CD14-positive monocyte (primary cell): ENCODE data around the gene UNK. TPM values are rescaled to one million over a fixed set of nuclear protein-coding genes. Genes with fewer than 3 reads are reported as not detected.
"Not testable (repeated sequence)": the region's sequence is repeated elsewhere in the genome, so short reads cannot be mapped to it uniquely, and the experiment has no call there.

ENCODE experiments used
- DNase-seq, 3 donors: peaks; one replicate each; pipeline ENCODE4 v3.0.0-alpha.2; 2011 to 2022
- H2AFZ ChIP-seq: 2 replicates; pipeline ENCODE4 v1.6.0; 2012; ENCODE audit warnings: mild to moderate bottlenecking, low read depth, low read length, inconsistent platforms; ENCODE audit not compliant: insufficient read depth, poor library complexity, severe bottlenecking
- H3K27ac ChIP-seq, 2 donors: 1 replicate in 1 of 2; 2 replicates in 1 of 2; pipeline ENCODE4 v1.5.1; 2012 to 2013; ENCODE audit warnings: low read length in 2 of 2, control low read depth in 1 of 2, inconsistent platforms in 1 of 2, low read depth in 1 of 2, mild to moderate bottlenecking in 1 of 2
- H3K27me3 ChIP-seq, 2 donors: one replicate each; pipeline versions ENCODE4 v1.6.0 to v1.6.1; 2011 to 2013; ENCODE audit warnings: low read length in 2 of 2; ENCODE audit not compliant: control insufficient read depth in 2 of 2, insufficient read depth in 2 of 2
- H3K36me3 ChIP-seq, 2 donors: replicated peaks in 1 of 2; 1 replicate in 1 of 2; 2 replicates in 1 of 2; pipeline versions ENCODE4 v1.5.1 to v1.6.1; 2012 to 2013; ENCODE audit warnings: low read length in 2 of 2, control low read depth in 1 of 2, inconsistent platforms in 1 of 2, mild to moderate bottlenecking in 1 of 2; ENCODE audit not compliant: insufficient read depth in 2 of 2, control insufficient read depth in 1 of 2
- H3K4me1 ChIP-seq, 2 donors: 1 replicate in 1 of 2; 2 replicates in 1 of 2; pipeline versions ENCODE4 v1.5.1 to v1.6.1; 2012 to 2013; ENCODE audit warnings: low read length in 2 of 2, control low read depth in 1 of 2, inconsistent platforms in 1 of 2, mild to moderate bottlenecking in 1 of 2, moderate library complexity in 1 of 2; ENCODE audit not compliant: insufficient read depth in 2 of 2, control insufficient read depth in 1 of 2
- H3K4me2 ChIP-seq: replicated peaks from 2 replicates; pipeline ENCODE3; 2012; ENCODE audit warnings: low read length, moderate library complexity, mild to moderate bottlenecking; ENCODE audit not compliant: poor library complexity, severe bottlenecking; ENCODE audit errors: extremely low read depth
- H3K4me3 ChIP-seq, 3 experiments: fragments of 200-600 bp in 1 of 3; sonication (generic) in 1 of 3; replicated peaks in 1 of 3; 1 replicate in 2 of 3; 2 replicates in 1 of 3; pipeline ENCODE4 v1.5.1; 2011 to 2013; ENCODE audit warnings: low read length in 3 of 3, mild to moderate bottlenecking in 3 of 3, control low read depth in 2 of 3, low read depth in 2 of 3, inconsistent platforms in 1 of 3, moderate library complexity in 1 of 3
- H3K79me2 ChIP-seq: 2 replicates; pipeline ENCODE4 v1.6.0; 2012; ENCODE audit warnings: mild to moderate bottlenecking, control low read depth, inconsistent platforms, low read length, moderate library complexity; ENCODE audit not compliant: insufficient read depth
- H3K9ac ChIP-seq: 2 replicates; pipeline ENCODE4 v1.6.0; 2017; ENCODE audit warnings: low read length, mild to moderate bottlenecking; ENCODE audit not compliant: insufficient read depth, poor library complexity, severe bottlenecking
- H3K9me3 ChIP-seq, 2 donors: replicated peaks in 1 of 2; 1 replicate in 1 of 2; 2 replicates in 1 of 2; pipeline versions ENCODE4 v1.5.1 to v1.6.1; 2012 to 2013; ENCODE audit warnings: low read length in 2 of 2, control low read depth in 1 of 2; ENCODE audit not compliant: control insufficient read depth in 1 of 2, insufficient read depth in 1 of 2
- H4K20me1 ChIP-seq: 2 replicates; pipeline ENCODE4 v1.6.0; 2012; ENCODE audit warnings: mild to moderate bottlenecking, low read length, control low read depth, moderate library complexity; ENCODE audit not compliant: insufficient read depth
- H3K27ac Mint-ChIP-seq, 7 donors: one replicate each; pipeline ENCODE4 v1.8.0; 2020; ENCODE audit warnings: mild to moderate bottlenecking in 7 of 7, mixed read lengths in 7 of 7, moderate library complexity in 6 of 7, inconsistent platforms in 2 of 7
- H3K27me3 Mint-ChIP-seq, 3 donors: one replicate each; pipeline ENCODE4 v1.8.0; 2021 to 2022; ENCODE audit warnings: low read depth in 3 of 3, mild to moderate bottlenecking in 3 of 3, mixed read lengths in 3 of 3, moderate library complexity in 3 of 3, inconsistent platforms in 1 of 3
- H3K36me3 Mint-ChIP-seq, 2 donors: one replicate each; pipeline ENCODE4 v1.8.0; 2020; ENCODE audit warnings: mixed read lengths in 2 of 2, inconsistent platforms in 1 of 2, mild to moderate bottlenecking in 1 of 2
- H3K4me1 Mint-ChIP-seq: one replicate; pipeline ENCODE4 v1.8.0; 2020; ENCODE audit warnings: mild to moderate bottlenecking, mixed read lengths
- H3K4me3 Mint-ChIP-seq, 2 donors: one replicate each; pipeline ENCODE4 v1.8.0; 2020; ENCODE audit warnings: mild to moderate bottlenecking in 2 of 2, mixed read lengths in 2 of 2, moderate library complexity in 1 of 2
- H3K9me3 Mint-ChIP-seq, 7 donors: one replicate each; pipeline ENCODE4 v1.8.0; 2020 to 2022; ENCODE audit warnings: mixed read lengths in 7 of 7, mild to moderate bottlenecking in 6 of 7, moderate library complexity in 6 of 7, inconsistent platforms in 2 of 7
- CTCF ChIP-seq: fragments of 200-600 bp; IDR thresholded peaks from one replicate; pipeline ENCODE4 v1.8.0; 2022; ENCODE audit warnings: antibody characterized with exemption, mild to moderate bottlenecking
- WGBS: methylation state at CpG from one replicate; pipeline ENCODE4 v1.1.5; 2013; ENCODE audit warnings: missing lambda C conversion rate; ENCODE audit not compliant: insufficient coverage; 5-methylcytosine and 5-hydroxymethylcytosine counted together
- intact Hi-C, 2 donors: fragments of 100-400 bp; cut with micrococcal nuclease; formaldehyde crosslinking; loops; one replicate each; pipeline versions ENCODE4 v1.15.0 to v1.15.1; 2023
- polyA plus RNA-seq, 3 donors: library from polyadenylated mRNA; depleted of rRNA in 1 of 3; unstranded in 2 of 3; stranded (reverse) in 1 of 3; fragments of 300-500 nt in 2 of 3; fragments of >200 nt in 1 of 3; fragmentation: Illumina TruSeq in 2 of 3; gene quantifications; 1 replicate in 2 of 3; 2 replicates in 1 of 3; pipeline ENCODE4 v1.2.3, GENCODE V29; 2012 to 2021

UNK gene
- polyA plus RNA-seq, 3 donors, result 6.3 to 12.9 (median 7.8) TPM

DNA sequence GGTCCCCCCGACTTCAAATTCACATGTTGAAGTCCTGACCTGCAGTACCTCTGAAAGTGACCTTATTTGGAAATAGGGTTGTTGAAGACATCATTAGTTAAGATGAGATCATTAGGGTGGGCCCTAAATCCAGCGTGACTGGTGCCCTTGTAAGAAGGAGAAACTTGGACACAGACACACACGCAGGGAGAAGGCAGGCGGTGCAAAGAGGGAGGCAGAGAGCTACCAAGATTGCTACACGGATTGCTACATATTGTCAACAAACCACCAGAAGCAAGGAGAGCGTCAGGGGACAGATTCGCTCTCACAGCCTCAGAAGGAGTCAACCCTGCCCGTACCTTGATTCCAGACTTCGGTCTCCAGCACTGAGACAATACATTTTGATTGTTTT lies 77.3 kb downstream of the UNK start:
- H3K27ac ChIP-seq, result no peak overlapping the region
- H3K36me3 ChIP-seq, result no peaks in the 10 kb centered on the region
- Mint-ChIP-seq H3K9me3 (peaks cover 0 to 1% (median 0%) of the 10 kb centered on the region in 7 donors), H3K4me3 (no peak overlapping the region), H3K4me1 (peaks cover 34% of the 10 kb centered on the region), H3K27me3 (peaks cover 0 to 4% (median 0%) of the 10 kb centered on the region in 3 donors), H3K27ac (peak overlapping the region in 1 of 7 donors; percentile 48), H3K36me3 (no peaks in the 10 kb centered on the region)
- H3K9ac ChIP-seq, result no peak overlapping the region
- no peak for TF ChIP-seq CTCF
- H3K9me3 ChIP-seq, result no peaks in the 10 kb centered on the region
- no peaks in the 10 kb centered on the region for H3K79me2 ChIP-seq
- WGBS, result 80% methylated on average over 7 of the region's 9 CpGs
- intact Hi-C loops, result no loop called here
- no peak overlapping the region for H2AFZ ChIP-seq
- peaks cover 36 to 45% of the 10 kb centered on the region in 2 donors for H3K4me1 ChIP-seq
- no peak for DNase-seq
- no peak overlapping the region for H3K4me3 ChIP-seq
- no peaks in the 10 kb centered on the region for H3K27me3 ChIP-seq
- no peaks in the 10 kb centered on the region for H4K20me1 ChIP-seq
- no peak overlapping the region for H3K4me2 ChIP-seq

GRCh38 chr17:75864448-75864871 lies 79.9 kb downstream of the UNK start:
- DNase-seq, result peak in 2 of 3 donors; percentile 38 to 41
- H3K4me1 Mint-ChIP-seq, result peaks cover 15% of the 10 kb centered on the region
- H3K27ac Mint-ChIP-seq, result peak overlapping the region in 4 of 7 donors; percentile 41 to 81 (median 74)
- H3K4me2 ChIP-seq, result peak overlapping the region; percentile 22
- TF ChIP-seq CTCF, result no peak
- peaks cover 14 to 23% of the 10 kb centered on the region in 2 donors for H3K4me1 ChIP-seq
- peaks cover 0 to 3% (median 0%) of the 10 kb centered on the region in 3 donors for H3K27me3 Mint-ChIP-seq
- no peaks in the 10 kb centered on the region for H3K27me3 ChIP-seq
- no peak overlapping the region for H3K4me3 Mint-ChIP-seq
- 2% methylated on average over 4 of the region's 8 CpGs for WGBS
- H3K9me3 Mint-ChIP-seq, result peaks cover 0 to 1% (median 0%) of the 10 kb centered on the region in 7 donors
- no peaks in the 10 kb centered on the region for H3K36me3 ChIP-seq
- H4K20me1 ChIP-seq, result no peaks in the 10 kb centered on the region
- no peak overlapping the region for H3K9ac ChIP-seq
- no peaks in the 10 kb centered on the region for H3K79me2 ChIP-seq
- peak overlapping the region; percentile 56 for H2AFZ ChIP-seq
- H3K9me3 ChIP-seq, result no peaks in the 10 kb centered on the region
- H3K36me3 Mint-ChIP-seq, result no peaks in the 10 kb centered on the region
- intact Hi-C loops, result no loop called here
- peak overlapping the region in 1 of 2 donors; percentile 31 for H3K27ac ChIP-seq
- H3K4me3 ChIP-seq, result peak overlapping the region in 1 of 3 experiments; percentile 17

DNA sequence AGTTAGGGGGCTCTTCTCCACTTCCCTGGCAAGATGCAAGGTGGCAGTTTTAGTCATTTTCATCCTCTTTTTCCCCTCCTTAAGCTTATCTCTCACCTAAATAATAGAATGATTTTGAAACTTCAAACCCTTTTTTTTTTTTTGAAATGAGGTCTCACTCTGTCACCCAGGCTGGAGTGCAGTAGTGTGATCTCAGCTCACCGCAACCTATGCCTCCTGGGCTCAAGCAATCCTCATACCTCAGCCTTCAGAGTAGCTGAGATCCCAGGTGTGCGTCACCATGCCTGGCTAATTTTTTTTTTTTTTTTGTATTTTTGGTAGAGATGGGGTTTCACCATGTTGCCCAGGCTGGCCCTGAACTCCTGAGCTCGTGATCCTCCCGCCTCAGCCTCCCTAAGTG lies 80.3 kb downstream of the UNK start:
- Mint-ChIP-seq H3K4me1 (peaks cover 14% of the 10 kb centered on the region), H3K27ac (peak overlapping the region in 1 of 7 donors; percentile 18)
- H3K36me3 Mint-ChIP-seq, H3K9me3 ChIP-seq, H3K9me3 Mint-ChIP-seq, H3K9ac ChIP-seq, H3K27me3 ChIP-seq, intact Hi-C loops, H4K20me1 ChIP-seq, H3K36me3 ChIP-seq, H3K4me3 Mint-ChIP-seq, H3K27me3 Mint-ChIP-seq, H3K4me3 ChIP-seq, DNase-seq, H3K79me2 ChIP-seq, H3K4me2 ChIP-seq: not testable (repeated sequence)
- peak overlapping the region; percentile 56 for H2AFZ ChIP-seq
- 94% methylated on average over 2 of the region's 4 CpGs for WGBS
- peak overlapping the region in 1 of 2 donors; percentile 31 for H3K27ac ChIP-seq
- peaks cover 9 to 19% of the 10 kb centered on the region in 2 donors for H3K4me1 ChIP-seq
